HCT116 (cell line): Measurements from ENCODE around the gene SEMA6B. TPM values are rescaled to one million over a fixed set of nuclear protein-coding genes. Genes with fewer than 3 reads are reported as not detected.

ENCODE experiments used
- ATAC-seq: fragments of 200-7000 bp; cut with Tn5 transposase; 2 replicates; pipeline ENCODE4 v1.9.1; 2020; ENCODE audit warnings: mild to moderate bottlenecking, moderate library complexity
- BruUV-seq: library from RNA; stranded (reverse); fragments of 400-500 nt; replicated peaks from 2 replicates; lab custom pipeline; 2021; lab: Mats Ljungman, UMichigan
- CTCF ChIA-PET: fragments of 300-600 bp; sonication (Branson Sonifier 250); formaldehyde crosslinking; loops from one replicate; lab custom pipeline; 2021; ENCODE audit warnings: antibody characterized with exemption; lab: Charles Lee
- POLR2A ChIA-PET: fragments of 300-600, 350-600 bp; sonication (Branson Sonifier 250); formaldehyde crosslinking; loops from one replicate; lab custom pipeline; 2021; ENCODE audit warnings: antibody characterized with exemption; lab: Charles Lee
- RAD21 ChIA-PET, 2 experiments: fragments of 300-600 bp; sonication (Branson Sonifier 250); formaldehyde crosslinking; loops; one replicate each; lab custom pipeline; 2023; ENCODE audit warnings: low total read pairs in 2 of 2; ENCODE audit not compliant: uncharacterized antibody in 2 of 2, unreplicated experiment in 2 of 2, low non-redundant PET in 1 of 2; lab: Charles Lee
- DNase-seq: peaks from one replicate; pipeline ENCODE4 v3.0.0-alpha.2; 2010; ENCODE audit warnings: low read depth, low spot score
- H2AFZ ChIP-seq: fragments of 200-600 bp; shearing (Covaris generic), sonication (generic); 2 replicates; pipeline ENCODE4 v1.6.1; 2017; ENCODE audit warnings: low read depth, mixed run types, mixed read lengths, antibody characterized with exemption, low read length; ENCODE audit not compliant: poor library complexity, severe bottlenecking
- H3K27ac ChIP-seq: 2 replicates; pipeline ENCODE4 v1.5.1; 2012; ENCODE audit warnings: low read depth, low read length
- H3K27me3 ChIP-seq: fragments of 200-600 bp; sonication (generic); 2 replicates; pipeline ENCODE4 v1.6.1; 2016; ENCODE audit warnings: mixed run types, low read length, mixed read lengths; ENCODE audit not compliant: insufficient read depth
- H3K36me3 ChIP-seq, 2 experiments: fragments of 200-500 bp in 1 of 2; fragments of 200-600 bp in 1 of 2; sonication (Bioruptor generic) in 1 of 2; sonication (generic) in 1 of 2; 2 replicates each; pipeline versions ENCODE4 v1.5.1 to v1.6.1; 2014 to 2016; ENCODE audit warnings: low read length in 2 of 2, inconsistent platforms in 1 of 2, mixed read lengths in 1 of 2, mixed run types in 1 of 2; ENCODE audit not compliant: insufficient read depth in 2 of 2, control insufficient read depth in 1 of 2
- H3K4me1 ChIP-seq, 2 experiments: fragments of 200-600 bp in 1 of 2; sonication (generic) in 1 of 2; 2 replicates each; pipeline versions ENCODE4 v1.5.1 to v1.6.1; 2012 to 2017; ENCODE audit warnings: low read length in 2 of 2, inconsistent platforms in 1 of 2, mild to moderate bottlenecking in 1 of 2, mixed read lengths in 1 of 2, mixed run types in 1 of 2, moderate library complexity in 1 of 2; ENCODE audit not compliant: insufficient read depth in 2 of 2, control insufficient read depth in 1 of 2
- H3K4me2 ChIP-seq: fragments of 200-600 bp; sonication (generic); 2 replicates; pipeline ENCODE4 v1.6.1; 2017; ENCODE audit warnings: mixed run types, low read length, mixed read lengths
- H3K4me3 ChIP-seq, 2 experiments: fragments of 200-600 bp in 1 of 2; sonication (generic) in 1 of 2; replicated peaks in 1 of 2; 2 replicates each; pipeline ENCODE4 v1.5.1; 2011 to 2016; ENCODE audit warnings: low read length in 2 of 2, control low read depth in 1 of 2, low read depth in 1 of 2, mild to moderate bottlenecking in 1 of 2, mixed read lengths in 1 of 2, mixed run types in 1 of 2
- H3K79me2 ChIP-seq: fragments of 200-600 bp; sonication (generic); 2 replicates; pipeline ENCODE4 v1.6.1; 2017; ENCODE audit warnings: mild to moderate bottlenecking, mixed run types, low read length, moderate library complexity, mixed read lengths; ENCODE audit not compliant: insufficient read depth
- H3K9ac ChIP-seq: fragments of 200-600 bp; sonication (generic); 2 replicates; pipeline ENCODE4 v1.6.1; 2016; ENCODE audit warnings: low read length, mixed read lengths
- H3K9me2 ChIP-seq: fragments of 200-600 bp; sonication (generic), shearing (Covaris generic); 2 replicates; pipeline ENCODE4 v1.6.1; 2017; ENCODE audit warnings: mixed run types, mild to moderate bottlenecking, moderate library complexity; ENCODE audit not compliant: insufficient read depth
- H3K9me3 ChIP-seq, 2 experiments: fragments of 200-500 bp in 1 of 2; fragments of 200-600 bp in 1 of 2; sonication (Bioruptor generic) in 1 of 2; sonication (generic) in 1 of 2; 2 replicates each; pipeline ENCODE4 v1.6.1; 2014 to 2017; ENCODE audit warnings: low read length in 2 of 2, mixed read lengths in 2 of 2, inconsistent platforms in 1 of 2, low read depth in 1 of 2, mild to moderate bottlenecking in 1 of 2, mixed run types in 1 of 2, moderate library complexity in 1 of 2; ENCODE audit not compliant: control insufficient read depth in 1 of 2, insufficient read depth in 1 of 2
- H4K20me1 ChIP-seq: fragments of 200-600 bp; sonication (generic), shearing (Covaris generic); 2 replicates; pipeline ENCODE4 v1.6.1; 2017; ENCODE audit warnings: mixed run types, mild to moderate bottlenecking, moderate library complexity; ENCODE audit not compliant: insufficient read depth
- CEBPB ChIP-seq: IDR thresholded peaks from 2 replicates; pipeline ENCODE4 v1.6.1; 2012; ENCODE audit warnings: low read depth
- EZH2phosphoT487 ChIP-seq: fragments of 200-600 bp; IDR thresholded peaks from 2 replicates; pipeline ENCODE4 v1.6.1; 2018; ENCODE audit warnings: antibody characterized with exemption, borderline replicate concordance
- FOSL1 ChIP-seq: IDR thresholded peaks from 2 replicates; pipeline ENCODE4 v1.6.1; 2012; ENCODE audit warnings: low read depth
- POLR2AphosphoS5 ChIP-seq: IDR thresholded peaks from 2 replicates; pipeline ENCODE4 v1.6.1; 2011; ENCODE audit warnings: mild to moderate bottlenecking, low read depth, low read length, moderate library complexity
- SP1 ChIP-seq: IDR thresholded peaks from 2 replicates; pipeline ENCODE4 v1.6.1; 2012; ENCODE audit warnings: low read depth
- SRF ChIP-seq: IDR thresholded peaks from 2 replicates; pipeline ENCODE4 v1.6.1; 2012; ENCODE audit warnings: low read depth
- ZFX ChIP-seq: fragments of 450-650 bp; IDR thresholded peaks from 2 replicates; pipeline ENCODE4 v1.6.1; 2017
- intact Hi-C: fragments of 100-400 bp; cut with micrococcal nuclease; formaldehyde crosslinking; loops from 2 replicates; pipeline ENCODE4 v1.10.0; 2022
- total RNA-seq: library from RNA; stranded (reverse); gene quantifications from one replicate; pipeline ENCODE4 v1.2.1, GENCODE V29; 2021; ENCODE audit not compliant: unreplicated experiment
- TF ChIP-seq, protein P1 (sequence below): IDR thresholded peaks from 2 replicates; pipeline ENCODE4 v1.6.1; 2012; ENCODE audit warnings: low read depth

SEMA6B gene
- total RNA-seq, 1 experiment from 2014 or later = 58.4 TPM

DNA sequence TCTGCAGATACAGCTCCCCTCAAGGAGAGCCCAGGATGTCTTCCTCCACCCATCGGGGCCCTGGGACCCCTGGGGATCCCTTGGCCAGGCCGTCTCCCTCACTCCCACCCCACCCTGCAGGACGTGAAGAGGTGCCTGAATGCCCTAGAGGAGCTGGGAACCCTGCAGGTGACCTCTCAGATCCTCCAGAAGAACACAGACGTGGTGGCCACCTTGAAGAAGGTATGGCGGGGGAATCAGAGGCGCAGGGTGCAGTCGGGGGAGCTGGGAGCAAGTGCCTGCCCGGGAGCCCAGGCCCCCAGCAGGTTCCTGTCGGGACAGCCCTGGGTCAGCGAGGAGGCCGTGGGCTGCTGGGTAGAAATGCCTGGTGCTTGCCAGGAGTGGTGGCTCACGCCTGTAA lies 60.8 kb downstream of the SEMA6B start:
- H3K27ac ChIP-seq = no peak overlapping the region
- no peak overlapping the region for H3K4me2 ChIP-seq
- H3K4me3 ChIP-seq = no peak overlapping the region
- H3K9me3 ChIP-seq = no peaks in the 10 kb centered on the region
- DNase-seq (no peak), ATAC-seq (no peak)
- H3K4me1 ChIP-seq = peaks cover 0 to 3% of the 10 kb centered on the region in 2 experiments; a peak in 2 of 4 replicates
- CTCF ChIA-PET = no interaction called here
- no peaks in the 10 kb centered on the region for H3K27me3 ChIP-seq
- POLR2A ChIA-PET = no interaction called here
- no peaks in the 10 kb centered on the region for H4K20me1 ChIP-seq
- no peak overlapping the region for H2AFZ ChIP-seq
- intact Hi-C loops = no loop called here
- H3K36me3 ChIP-seq = peaks cover 0 to 15% of the 10 kb centered on the region in 2 experiments; a peak in 2 of 4 replicates
- H3K9ac ChIP-seq = no peak overlapping the region
- TF ChIP-seq, protein P1, sequence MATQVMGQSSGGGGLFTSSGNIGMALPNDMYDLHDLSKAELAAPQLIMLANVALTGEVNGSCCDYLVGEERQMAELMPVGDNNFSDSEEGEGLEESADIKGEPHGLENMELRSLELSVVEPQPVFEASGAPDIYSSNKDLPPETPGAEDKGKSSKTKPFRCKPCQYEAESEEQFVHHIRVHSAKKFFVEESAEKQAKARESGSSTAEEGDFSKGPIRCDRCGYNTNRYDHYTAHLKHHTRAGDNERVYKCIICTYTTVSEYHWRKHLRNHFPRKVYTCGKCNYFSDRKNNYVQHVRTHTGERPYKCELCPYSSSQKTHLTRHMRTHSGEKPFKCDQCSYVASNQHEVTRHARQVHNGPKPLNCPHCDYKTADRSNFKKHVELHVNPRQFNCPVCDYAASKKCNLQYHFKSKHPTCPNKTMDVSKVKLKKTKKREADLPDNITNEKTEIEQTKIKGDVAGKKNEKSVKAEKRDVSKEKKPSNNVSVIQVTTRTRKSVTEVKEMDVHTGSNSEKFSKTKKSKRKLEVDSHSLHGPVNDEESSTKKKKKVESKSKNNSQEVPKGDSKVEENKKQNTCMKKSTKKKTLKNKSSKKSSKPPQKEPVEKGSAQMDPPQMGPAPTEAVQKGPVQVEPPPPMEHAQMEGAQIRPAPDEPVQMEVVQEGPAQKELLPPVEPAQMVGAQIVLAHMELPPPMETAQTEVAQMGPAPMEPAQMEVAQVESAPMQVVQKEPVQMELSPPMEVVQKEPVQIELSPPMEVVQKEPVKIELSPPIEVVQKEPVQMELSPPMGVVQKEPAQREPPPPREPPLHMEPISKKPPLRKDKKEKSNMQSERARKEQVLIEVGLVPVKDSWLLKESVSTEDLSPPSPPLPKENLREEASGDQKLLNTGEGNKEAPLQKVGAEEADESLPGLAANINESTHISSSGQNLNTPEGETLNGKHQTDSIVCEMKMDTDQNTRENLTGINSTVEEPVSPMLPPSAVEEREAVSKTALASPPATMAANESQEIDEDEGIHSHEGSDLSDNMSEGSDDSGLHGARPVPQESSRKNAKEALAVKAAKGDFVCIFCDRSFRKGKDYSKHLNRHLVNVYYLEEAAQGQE = no peak
- RAD21 ChIA-PET = no interaction called here
- no TSS peak for BruUV-seq
- no peaks in the 10 kb centered on the region for H3K79me2 ChIP-seq
- H3K9me2 ChIP-seq = no peaks in the 10 kb centered on the region

DNA sequence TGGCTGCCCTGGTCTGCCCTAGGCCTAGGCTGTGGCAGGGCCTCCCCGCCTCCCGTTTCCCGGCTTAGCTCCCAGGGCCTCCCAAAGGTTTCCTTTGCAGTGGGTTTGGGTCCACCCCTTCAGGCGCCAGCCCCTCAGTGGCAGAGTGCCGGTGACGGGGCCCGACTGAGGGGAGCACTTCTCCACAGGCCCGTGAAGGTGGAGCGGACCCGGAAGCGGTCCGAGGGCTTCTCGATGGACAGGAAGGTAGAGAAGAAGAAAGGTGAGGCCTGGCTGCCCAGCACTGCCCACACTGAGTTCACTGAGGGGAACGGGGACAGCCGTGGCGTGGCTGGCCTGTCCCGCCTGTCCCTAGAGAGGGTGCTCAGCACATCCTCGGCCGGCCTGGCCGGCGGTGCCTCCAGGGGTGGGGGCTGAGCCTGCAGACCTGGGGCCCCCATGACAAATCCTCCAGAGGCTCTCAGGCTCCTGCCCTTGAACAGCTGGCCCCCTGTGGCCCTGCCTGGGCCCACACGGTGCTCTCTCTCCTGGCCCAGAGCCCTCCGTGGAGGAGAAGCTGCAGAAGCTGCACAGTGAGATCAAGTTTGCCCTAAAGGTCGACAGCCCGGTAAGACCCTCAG lies 61.6 kb downstream of the SEMA6B start:
- H3K9me2 ChIP-seq = no peaks in the 10 kb centered on the region
- BruUV-seq = no TSS peak
- H3K27me3 ChIP-seq = no peaks in the 10 kb centered on the region
- no peak overlapping the region for H3K9ac ChIP-seq
- ATAC-seq (no peak), DNase-seq (no peak)
- H3K27ac ChIP-seq = no peak overlapping the region
- no peak overlapping the region for H2AFZ ChIP-seq
- no peaks in the 10 kb centered on the region for H3K79me2 ChIP-seq
- H4K20me1 ChIP-seq = no peaks in the 10 kb centered on the region
- no peak for TF ChIP-seq EZH2phosphoT487
- TF ChIP-seq SP1 = no peak
- TF ChIP-seq POLR2AphosphoS5 = no peak
- TF ChIP-seq CEBPB = no peak
- TF ChIP-seq FOSL1 = no peak
- no peak for TF ChIP-seq ZFX
- no peak for TF ChIP-seq SRF
- ChIA-PET POLR2A (no interaction called here), CTCF (no interaction called here), RAD21 (no interaction called here)
- intact Hi-C loops = no loop called here
- H3K4me3 ChIP-seq = no peak overlapping the region
- H3K4me2 ChIP-seq = no peak overlapping the region
- peaks cover 0 to 3% of the 10 kb centered on the region in 2 experiments; a peak in 2 of 4 replicates for H3K4me1 ChIP-seq
- peaks cover 0 to 20% of the 10 kb centered on the region in 2 experiments; a peak in 2 of 4 replicates for H3K36me3 ChIP-seq
- no peaks in the 10 kb centered on the region for H3K9me3 ChIP-seq
